NOMO-1 treated with DMSO at 0.1 percent for 48 hours (cell line): ENCODE measurements around the gene ACBD4.
A peak's percentile ranks its signal among the peaks of the same experiment; 100 is the strongest.

ENCODE experiments used
- DNase-seq: peaks from one replicate; lab custom pipeline; 2025; ENCODE audit not compliant: unreplicated experiment; lab: John Stamatoyannopoulos, UW

Gene ACBD4, protein sequence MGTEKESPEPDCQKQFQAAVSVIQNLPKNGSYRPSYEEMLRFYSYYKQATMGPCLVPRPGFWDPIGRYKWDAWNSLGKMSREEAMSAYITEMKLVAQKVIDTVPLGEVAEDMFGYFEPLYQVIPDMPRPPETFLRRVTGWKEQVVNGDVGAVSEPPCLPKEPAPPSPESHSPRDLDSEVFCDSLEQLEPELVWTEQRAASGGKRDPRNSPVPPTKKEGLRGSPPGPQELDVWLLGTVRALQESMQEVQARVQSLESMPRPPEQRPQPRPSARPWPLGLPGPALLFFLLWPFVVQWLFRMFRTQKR

DNA sequence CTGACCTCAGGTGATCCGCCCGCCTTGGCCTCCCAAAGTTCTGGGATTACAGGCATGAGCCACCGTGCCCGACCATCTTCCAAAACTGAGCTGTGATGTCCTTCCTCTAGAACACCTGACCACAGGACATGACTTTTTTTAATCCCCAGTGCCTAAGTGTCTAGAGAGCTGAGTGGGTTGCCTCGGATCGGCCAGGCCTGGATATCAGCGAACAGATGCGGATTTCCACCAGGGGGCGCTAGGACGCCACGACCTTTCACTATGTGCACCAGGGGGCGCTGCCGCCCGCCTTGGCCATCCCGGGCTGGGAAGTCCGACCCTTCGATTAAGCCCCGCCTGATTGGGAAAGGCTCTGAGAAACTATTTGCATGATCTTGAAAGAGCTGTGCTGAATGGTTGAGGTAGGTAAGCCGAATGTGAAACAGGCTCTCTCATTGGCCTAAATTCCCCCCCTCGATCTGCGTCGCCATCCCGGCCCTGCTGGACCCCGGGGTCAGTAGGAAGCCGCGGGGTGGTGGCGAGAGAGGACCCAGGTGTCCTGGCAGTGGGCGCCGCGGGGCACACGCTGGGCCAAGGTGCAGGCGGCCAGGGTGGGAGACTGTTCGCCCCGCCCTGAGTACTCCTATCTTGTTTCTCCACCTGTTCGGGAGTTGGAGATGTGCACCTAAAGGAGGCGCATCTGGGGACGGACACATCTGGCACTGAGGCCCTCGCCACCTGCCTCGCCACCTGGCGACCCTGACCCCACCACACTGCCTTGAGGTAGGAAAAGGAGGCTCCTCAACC lies at the start of gene ACBD4:
Gene ACBD4, plus strand, starts transcription at position 496 of the 786 bp plus-strand sequence. CDS start 458 bp downstream, outside the sequence.
- peak; percentile 97 for DNase-seq

DNA sequence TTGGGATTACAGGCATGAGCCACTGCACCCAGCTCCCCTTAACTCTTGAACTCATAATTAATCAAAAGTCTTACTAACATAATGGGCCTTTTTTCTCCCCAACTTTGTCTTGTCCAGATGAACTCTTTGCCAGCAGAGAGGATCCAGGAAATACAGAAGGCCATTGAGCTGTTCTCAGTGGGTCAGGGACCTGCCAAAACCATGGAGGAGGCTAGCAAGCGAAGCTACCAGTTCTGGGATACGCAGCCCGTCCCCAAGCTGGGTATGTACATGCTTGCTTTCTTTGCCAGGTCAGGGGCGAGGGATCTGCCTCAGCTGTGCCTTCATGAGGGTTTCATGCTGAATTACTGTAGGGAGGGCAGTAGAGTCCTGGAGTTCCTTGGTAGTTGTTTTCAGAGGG lies 49.1 kb upstream of the ACBD4 start:
- no peak for DNase-seq

DNA sequence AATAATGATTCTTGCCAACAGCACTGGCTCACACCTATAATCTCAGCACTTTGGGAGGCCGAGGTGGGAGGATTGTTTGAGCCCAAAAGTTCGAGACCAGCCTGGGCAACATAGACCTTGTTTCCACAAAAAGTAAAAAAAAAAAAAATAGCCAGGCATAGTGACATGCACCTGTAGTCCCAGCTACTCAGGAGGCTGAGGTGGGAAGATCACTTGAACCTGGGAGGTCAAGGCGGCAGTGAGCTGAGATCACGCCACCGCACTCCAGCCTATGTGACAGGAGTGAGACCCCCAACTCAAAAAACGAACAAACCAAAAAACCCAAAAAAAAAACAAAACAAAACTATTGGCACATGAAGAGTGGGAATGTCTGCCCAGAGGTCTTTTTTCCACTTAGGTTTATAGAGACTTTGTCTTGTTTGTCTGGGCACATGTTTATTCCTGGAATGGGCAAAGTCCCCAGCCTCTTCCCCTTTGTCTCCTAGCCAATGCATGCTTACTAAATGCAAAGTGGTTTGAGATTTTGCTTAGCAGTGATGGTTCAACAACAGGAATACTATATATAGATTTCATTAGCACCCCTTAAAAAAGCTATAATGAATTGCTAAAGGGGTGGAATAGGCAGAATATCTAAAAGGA lies 48.5 kb upstream of the ACBD4 start:
- DNase-seq, result no peak

DNA sequence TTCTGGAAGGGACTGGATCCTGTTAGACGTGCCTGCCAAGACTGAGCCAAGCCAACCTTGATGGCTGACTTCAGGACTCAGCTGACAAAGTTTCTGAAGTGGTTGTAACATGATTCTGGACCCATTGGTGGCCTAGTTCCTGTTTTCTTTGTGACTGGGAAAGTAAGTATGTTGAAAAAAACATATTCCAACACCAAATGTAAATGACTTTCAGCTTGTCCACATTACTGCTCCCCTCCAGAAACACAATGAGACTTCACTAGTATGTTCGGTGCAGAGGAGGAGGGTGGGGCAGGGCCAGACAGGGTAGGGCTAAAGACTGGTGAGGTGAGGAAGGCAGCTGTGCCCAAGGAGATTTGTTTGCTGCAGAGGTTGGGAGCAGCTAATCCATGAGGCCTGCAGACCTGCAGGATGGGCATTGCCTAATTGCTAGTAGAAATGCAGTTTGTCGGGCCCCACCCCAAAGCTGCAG lies 47.9 kb upstream of the ACBD4 start:
- no peak for DNase-seq

DNA sequence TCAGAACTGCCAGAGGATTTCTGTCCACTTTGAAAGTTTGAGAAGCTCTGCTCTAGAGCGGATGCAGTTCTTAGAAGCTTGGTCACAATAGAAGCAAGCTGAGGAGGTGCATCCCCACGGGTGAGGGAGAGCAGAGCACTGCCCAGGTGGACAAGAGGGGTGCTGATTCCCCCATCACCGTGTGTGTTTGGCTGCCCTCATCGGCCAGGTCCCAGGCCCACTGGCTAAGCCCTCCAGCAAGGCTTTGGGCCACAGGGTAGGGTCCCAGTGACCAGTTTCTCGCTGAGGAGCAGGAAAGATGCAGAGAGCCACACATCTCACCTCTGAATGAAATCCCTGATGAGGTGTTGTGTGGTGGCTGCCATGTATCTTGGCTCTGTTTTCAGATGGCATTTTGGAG lies 47.5 kb upstream of the ACBD4 start:
- DNase-seq, result no peak

DNA sequence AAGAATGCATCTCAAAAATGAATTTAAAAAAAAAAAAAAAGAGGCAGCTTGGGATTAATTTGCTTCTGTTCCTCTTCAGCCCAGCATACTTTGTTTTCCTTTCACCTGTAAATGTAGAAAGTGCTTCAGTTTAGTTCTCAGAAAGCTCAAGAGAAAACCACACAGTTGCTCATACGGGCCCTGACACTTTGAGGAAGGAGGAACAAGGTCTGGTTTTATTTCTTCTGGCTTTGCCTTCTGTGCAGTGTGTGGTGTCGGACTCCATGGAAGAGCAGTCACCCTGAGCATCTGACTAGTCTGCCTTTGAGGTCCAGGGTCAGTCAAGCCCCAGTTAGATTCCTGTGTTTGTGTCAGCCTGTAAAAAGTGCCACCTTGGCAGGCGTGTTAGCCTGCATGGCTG lies 46.7 kb upstream of the ACBD4 start:
- no peak for DNase-seq

DNA sequence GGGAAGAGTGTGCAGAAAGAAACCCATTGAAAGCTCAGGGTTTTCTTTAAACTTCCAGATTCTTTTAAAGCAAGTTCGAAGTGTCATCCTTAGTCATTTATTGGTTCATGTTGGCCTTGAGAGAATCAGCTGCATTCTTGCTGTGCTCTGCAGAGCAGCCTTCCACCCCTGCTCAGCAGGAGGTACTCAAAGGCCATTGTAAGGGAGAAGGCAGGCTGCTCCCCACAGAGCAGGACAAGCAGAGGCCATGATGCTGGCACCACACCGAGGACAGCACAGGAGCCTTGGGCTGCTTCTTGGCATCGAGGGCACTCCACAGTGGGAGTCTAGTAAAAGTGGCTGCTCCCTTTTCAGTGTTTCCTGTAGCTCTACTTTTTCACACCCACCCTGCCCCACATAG lies 44.8 kb upstream of the ACBD4 start:
- DNase-seq, result no peak

DNA sequence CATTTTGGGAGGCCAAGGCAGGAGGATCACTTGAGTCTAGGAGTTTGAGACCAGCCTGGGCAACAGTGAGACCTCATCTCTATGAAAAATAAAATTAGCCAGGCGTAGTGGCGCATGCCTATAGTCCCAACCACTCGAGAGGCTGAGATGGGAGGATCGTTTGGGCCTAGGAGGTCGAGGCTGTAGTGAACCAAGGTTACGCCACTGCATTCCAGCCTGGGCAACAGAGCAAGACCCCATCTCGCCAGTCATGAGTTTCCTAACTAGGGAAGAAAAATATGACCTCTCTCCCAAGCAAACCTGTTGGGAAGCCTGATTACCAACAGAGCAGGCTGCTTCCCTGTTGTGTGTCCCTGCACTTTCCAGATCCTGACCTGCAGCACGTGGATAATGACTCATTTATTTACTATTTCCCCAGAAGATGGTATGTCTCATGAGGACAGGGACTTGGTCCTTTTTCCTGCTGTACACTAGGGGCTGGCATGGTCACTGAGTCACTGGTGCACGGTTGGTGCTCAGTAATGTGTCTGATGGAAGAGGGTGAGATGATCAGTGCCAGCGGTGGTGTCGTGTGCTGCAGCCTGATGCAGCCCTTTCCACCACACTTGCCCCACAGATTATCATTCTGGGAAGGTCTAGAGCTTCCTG lies 43.6 kb upstream of the ACBD4 start:
- no peak for DNase-seq

DNA sequence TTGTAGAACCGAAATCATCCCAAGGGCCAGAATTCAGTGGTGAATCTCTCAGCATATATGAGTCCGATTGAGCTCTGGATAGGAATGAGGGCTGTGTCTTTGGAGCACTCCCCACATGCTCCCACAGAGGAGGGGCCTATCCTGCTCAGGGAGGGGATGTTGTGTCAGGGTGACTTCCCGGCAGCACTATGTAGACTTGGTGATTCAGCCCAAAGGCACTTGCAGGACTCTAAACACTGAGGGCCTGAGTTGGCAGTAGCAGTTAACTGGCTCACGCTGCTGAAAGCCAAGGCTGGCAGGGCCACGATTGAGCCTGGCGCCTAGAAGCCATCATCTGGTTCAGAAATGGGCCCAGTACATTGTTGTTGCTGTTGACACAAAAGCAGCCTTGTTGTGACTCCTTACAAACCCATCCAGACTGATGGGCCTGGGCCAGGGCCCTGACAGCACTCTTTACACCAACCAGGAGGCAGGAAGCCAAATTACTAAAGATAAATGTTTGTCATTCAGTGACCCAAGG lies 42.5 kb upstream of the ACBD4 start:
- DNase-seq, result no peak

DNA sequence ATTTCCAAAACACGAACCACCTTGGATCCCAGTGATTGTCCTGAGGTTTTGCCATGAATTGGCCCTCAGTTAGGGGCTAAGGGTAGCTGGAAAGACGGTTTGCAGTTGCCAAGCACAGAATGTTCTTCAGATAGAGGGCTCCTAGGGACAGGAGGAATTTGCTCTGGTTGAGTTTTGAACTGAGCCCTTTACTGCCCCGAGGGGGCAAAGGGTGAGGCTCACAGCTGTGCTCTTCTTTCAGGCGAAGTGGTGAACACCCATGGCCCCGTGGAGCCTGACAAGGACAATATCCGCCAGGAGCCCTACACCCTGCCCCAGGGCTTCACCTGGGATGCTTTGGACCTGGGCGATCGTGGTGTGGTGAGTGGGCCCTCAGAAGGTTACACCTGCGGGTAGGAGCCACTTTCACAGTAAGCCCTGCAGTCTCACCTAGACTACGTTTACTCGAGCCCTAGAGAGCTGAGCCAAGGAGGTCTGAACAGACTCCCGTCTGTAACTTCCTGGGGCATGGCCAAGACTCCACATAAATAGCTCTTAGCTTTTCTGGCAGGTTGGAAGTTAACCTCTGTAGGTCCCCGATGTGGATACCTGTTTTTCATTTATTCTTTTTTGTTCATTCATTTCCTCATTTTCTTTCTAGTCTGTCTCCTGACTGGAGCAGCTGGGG lies 41.9 kb upstream of the ACBD4 start:
- DNase-seq, result no peak

DNA sequence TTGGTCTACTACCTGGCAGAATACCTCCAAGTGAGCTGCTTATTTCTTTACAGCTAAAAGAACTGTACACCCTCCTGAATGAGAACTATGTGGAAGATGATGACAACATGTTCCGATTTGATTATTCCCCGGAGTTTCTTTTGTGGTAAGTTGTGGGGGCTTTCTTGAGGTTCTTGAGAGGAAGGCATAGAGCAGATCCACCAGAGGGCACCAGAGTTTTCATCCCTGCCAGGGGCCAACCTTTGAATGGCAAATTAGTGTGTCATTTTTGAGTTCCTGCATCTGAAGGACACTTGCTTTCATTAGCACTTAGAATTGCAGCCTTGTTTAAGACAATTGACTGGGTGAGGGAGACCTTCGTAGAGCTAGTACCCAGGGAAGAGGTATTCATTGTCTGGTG lies 39.3 kb upstream of the ACBD4 start:
- DNase-seq, result no peak

DNA sequence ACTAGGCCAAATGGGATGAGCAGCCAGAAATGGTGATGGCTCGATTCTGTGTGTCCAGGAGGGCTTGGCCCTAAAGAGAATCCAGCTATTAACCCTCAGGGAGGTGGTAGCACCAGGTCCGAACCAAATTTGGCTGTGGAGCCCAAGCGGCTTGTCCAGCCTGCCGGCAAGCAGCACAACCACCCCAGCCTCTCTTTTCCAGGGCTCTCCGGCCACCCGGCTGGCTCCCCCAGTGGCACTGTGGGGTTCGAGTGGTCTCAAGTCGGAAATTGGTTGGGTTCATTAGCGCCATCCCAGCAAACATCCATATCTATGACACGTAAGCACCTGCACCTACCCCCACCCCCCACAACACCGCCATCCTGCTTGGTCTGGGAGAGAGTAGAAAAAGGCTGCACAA lies 38.6 kb upstream of the ACBD4 start:
- DNase-seq, result no peak

DNA sequence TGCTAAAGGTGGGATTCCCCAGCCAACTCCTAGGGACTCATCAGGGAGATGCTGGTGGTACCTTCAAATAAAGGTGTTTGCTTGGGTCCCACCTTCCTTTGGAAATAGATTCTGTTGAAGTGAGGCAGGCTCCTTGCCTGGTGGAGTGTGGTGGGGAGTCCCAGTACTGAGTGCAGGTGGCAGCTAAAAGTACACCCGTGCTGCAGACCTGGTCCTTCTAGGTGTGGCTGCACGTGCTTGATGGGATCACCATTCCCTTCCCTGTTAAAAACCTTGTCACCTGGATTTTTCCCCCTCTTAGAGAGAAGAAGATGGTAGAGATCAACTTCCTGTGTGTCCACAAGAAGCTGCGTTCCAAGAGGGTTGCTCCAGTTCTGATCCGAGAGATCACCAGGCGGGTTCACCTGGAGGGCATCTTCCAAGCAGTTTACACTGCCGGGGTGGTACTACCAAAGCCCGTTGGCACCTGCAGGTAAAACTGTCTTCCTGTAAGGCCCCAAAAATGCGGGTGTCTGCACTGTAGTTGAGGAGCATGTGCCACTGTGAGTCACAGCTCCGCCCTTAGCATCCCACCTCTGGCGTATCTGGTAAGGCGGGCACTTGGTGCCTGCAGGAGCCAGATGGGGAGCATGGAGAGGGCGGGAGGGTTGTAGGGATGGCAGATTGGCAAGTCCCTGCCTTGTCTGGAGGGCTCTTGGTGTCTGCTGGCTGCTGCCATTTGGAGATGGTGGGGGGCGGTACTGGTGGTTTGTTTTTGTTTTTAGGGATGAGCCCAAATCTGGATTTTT lies 37.2 kb upstream of the ACBD4 start:
- no peak for DNase-seq

DNA sequence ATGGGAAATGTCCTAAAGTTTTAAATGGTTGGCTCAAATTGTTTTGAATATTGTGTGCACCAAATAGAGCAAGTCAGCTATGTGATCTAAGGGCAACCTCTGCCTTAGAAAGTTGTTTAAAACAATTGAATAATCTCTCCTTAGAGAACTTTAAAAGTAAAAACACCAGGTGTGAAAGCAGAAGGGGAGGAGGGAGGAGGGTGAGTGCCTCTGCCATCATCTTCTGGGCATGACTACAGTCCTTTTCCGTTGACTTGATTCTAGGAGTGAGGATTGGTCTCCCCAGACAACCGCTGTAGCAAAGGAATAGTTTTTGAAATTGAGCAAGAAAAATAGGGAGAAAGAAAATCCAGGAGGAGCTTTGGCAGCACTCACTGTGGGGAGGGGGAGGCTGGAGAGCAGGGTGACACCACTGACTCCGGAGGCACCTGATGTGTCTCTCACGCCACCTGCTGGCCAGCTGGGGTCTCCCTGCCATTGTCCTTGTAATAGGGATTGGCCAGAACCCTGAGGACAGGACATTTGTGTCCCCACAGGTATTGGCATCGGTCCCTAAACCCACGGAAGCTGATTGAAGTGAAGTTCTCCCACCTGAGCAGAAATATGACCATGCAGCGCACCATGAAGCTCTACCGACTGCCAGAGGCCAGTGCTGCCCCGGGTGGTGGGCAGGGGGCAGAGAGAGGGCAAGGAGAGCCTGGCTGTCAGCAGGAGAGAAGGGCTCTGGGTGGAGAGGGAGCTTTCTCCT lies 36.4 kb upstream of the ACBD4 start:
- peak; percentile 47 for DNase-seq

DNA sequence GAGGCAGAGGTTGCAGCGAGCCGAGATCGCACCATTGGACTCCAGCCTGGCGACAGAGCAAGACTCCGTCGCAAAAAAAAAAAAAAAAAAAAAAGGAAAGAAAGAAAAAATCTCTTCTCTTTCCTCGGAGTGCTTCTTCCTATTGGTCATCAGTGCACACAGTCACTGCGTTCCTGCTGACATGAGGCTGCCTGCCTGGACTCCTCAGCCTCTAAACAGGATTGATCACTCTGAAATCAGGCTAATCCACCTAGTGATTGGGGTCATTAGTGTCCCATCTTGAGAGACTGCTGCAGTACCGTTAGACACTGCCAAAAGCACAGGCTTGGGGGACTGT lies 34.0 kb upstream of the ACBD4 start:
- DNase-seq, result no peak

DNA sequence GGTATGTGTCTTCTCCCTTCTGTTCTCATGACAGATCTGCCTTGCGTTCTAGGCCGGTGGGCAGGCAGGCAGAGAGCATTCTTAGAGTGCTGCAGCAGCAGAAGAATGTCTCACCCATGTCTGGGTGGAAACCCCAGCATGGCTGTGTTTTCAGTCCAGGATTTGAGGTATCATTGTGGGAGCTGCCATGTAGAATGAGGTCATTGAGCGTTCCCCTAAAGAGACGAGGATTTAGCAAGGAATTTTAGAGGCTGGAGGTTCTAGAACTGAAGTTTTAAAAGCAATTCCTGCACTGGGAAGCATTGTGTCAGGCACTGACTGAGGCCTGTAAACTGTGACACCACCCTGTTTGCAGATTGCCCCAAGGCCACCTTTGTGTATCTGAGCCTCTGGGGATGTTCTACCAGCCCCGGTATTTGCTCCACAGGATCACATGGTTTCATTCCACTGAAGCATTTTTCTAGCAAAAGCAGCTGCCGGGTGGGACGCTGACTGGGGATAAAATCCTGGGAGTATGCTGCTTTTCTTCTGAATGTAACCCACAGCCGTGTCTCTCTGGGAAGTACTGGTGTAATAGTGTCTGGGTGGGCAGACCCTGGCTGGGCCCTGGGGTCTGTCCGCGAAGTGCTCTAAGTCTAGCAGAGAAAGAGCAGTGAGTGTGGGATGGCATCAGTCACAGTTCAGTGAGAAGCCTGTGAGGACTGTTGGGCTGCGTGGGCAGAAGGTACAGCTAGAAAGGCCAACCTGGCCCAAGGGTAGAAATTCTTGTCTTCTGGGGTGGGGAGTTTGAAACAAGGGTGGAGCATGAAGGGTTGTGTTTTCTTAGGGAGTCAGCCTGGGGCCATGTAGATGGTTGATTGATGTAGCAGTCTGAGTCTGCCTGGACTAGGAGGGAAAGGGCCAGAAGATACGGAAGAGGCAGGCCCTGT lies 33.3 kb upstream of the ACBD4 start:
- DNase-seq, result no peak

DNA sequence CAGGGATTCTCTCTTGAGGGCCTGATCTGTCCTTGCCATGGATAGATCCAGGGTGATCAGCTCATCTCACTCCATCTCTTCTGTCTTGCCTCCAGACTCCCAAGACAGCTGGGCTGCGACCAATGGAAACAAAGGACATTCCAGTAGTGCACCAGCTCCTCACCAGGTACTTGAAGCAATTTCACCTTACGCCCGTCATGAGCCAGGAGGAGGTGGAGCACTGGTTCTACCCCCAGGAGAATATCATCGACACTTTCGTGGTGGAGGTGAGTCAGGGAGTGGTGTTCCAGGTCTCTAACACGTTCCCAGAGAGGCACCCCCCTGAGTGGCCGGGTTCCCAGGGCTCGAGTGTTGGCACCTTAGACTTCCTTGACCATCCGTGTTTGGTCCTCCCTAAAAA lies 32.6 kb upstream of the ACBD4 start:
- no peak for DNase-seq

DNA sequence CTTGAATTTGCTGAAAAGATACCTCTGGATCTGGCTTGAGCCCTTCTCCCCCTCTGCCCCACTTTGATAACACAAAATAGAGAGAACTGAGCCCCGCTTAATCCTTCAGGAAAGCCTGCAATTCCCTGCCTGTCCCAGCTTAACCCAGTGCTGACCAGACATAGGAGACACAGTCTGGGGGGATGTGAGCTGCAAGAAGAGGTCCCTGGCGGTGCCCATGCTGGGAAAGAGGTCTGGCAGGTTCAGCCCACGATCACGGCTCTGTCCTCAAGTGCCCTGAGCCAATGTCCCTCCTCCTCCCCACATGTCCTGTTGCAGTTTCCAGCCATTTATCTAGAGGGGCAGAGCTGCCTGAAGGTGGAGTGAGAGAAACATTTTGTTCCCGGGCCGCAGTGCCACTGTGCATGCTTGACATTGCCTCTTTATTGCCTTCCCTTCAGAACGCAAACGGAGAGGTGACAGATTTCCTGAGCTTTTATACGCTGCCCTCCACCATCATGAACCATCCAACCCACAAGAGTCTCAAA lies 32.2 kb upstream of the ACBD4 start:
- no peak for DNase-seq
